GM13977 (cell line): ENCODE data around the gene RECK.

Experiments
- DNase-seq: peaks from one replicate; pipeline ENCODE4 v3.0.0; 2012; ENCODE audit warnings: low spot score
- in situ Hi-C: fragments of 300-500 bp; cut with MboI; formaldehyde crosslinking; loops from one replicate; pipeline ENCODE4 v1.12.0; 2022; ENCODE audit warnings: low sequenced_read_pairs, low pct_unique_long_range_greater_than_20kb, mixed read lengths, inconsistent platforms; ENCODE audit not compliant: unreplicated experiment
- TF ChIP-seq, protein P1 (sequence below): IDR thresholded peaks from 2 replicates; pipeline ENCODE4 v1.5.1; 2012; ENCODE audit warnings: mild to moderate bottlenecking, control low read depth; ENCODE audit not compliant: insufficient read depth; ENCODE audit errors: extremely low read depth, missing control alignments

Gene RECK

DNA sequence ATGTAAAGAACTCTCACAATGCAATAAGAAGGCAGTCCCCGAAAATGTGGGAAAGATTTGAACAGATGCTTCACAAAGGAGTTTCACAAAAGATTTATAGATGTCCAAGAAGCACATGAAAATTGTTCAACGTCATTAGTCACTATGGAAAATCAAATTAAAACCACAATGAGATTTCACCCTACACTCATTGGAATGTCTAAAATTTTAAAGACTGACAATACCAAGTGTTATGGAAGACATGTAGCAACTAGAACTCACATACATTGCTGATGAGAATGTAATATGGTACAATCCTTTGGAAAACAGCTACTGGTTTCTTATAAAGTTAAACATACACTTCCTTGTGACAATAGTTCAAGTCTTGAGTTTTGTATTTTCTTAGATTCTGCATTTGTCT is 11.0 kb upstream of the RECK start:
- TF ChIP-seq, protein P1, sequence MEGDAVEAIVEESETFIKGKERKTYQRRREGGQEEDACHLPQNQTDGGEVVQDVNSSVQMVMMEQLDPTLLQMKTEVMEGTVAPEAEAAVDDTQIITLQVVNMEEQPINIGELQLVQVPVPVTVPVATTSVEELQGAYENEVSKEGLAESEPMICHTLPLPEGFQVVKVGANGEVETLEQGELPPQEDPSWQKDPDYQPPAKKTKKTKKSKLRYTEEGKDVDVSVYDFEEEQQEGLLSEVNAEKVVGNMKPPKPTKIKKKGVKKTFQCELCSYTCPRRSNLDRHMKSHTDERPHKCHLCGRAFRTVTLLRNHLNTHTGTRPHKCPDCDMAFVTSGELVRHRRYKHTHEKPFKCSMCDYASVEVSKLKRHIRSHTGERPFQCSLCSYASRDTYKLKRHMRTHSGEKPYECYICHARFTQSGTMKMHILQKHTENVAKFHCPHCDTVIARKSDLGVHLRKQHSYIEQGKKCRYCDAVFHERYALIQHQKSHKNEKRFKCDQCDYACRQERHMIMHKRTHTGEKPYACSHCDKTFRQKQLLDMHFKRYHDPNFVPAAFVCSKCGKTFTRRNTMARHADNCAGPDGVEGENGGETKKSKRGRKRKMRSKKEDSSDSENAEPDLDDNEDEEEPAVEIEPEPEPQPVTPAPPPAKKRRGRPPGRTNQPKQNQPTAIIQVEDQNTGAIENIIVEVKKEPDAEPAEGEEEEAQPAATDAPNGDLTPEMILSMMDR = no peak
- no peak for DNase-seq
- in situ Hi-C loops = no loop called here

DNA sequence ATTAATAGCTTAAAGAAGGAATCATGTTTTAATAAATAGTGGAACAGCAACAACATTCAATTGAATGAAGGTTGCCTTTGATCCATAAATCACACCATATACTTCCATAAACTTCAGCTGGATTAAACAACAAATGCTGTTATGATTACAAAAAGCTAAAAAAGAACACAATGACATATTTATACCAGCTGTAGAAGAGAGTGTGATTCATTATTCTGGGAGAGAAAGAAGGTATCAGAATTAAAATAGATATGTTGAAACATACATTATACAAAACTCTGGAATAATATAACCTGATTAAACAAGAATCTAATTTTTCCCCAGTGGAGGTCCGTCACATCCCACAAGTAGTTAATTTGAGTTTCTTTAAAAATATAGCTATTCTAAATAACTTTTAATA is 7.5 kb upstream of the RECK start:
- DNase-seq = no peak
- in situ Hi-C loops = no loop called here

DNA sequence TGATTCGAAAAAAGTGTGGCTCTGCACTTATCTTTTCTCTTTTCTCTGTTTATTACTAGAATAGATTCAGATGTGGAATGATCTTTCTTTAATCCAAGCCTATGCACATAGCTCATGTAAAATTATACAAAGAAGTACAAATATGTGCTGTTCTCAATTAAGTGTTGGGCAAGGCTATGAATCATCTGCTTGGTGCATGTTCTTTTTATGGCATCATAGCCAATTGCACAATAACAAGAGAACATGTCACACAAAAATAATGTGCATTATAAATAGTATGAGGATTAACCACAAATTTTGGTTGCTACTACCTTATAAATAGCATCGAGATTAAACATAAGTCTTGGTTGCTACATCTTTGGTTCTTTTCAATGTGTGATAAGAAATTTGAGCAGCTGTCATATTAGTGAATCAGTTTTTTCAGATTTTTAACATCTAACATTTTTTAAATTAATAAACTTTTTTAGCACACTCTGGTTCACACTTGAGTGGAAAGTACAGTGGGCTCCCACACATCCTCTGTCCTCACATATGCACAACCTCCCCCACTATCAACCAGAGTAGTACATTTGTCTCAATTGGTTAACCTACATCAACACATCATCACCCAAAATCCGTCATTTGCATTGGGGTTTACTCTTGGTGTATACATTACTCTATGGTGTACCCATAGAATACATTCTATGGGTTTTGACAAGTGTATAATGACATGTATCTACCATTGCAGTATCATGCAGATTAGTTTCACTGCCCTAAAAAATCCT is 6.8 kb upstream of the RECK start:
- in situ Hi-C loops = no loop called here
- no peak for DNase-seq
- TF ChIP-seq, protein P1 = no peak

More for the DNA sequence above, 7.5 kb upstream of the RECK start:
- TF ChIP-seq, protein P1 = no peak

DNA sequence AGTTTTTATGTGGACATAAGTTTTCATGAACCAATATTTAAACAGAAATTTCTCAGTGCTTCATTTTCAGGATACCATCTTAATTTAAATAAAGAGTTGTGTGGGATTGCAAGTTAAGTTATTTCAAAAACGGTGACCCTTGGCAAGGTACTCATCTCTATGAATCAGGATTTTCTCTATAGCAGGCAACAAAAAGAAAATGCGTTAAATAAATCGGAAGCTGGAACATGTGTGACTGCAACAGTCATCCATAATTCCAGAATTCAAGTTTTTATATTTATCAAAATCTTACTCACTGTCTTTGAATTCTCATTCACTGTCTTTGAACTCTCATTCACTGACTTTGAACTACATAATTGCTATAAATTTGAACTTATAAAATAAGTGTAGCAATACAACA is 5.8 kb upstream of the RECK start:
- in situ Hi-C loops = no loop called here
- TF ChIP-seq, protein P1 = no peak
- no peak for DNase-seq

DNA sequence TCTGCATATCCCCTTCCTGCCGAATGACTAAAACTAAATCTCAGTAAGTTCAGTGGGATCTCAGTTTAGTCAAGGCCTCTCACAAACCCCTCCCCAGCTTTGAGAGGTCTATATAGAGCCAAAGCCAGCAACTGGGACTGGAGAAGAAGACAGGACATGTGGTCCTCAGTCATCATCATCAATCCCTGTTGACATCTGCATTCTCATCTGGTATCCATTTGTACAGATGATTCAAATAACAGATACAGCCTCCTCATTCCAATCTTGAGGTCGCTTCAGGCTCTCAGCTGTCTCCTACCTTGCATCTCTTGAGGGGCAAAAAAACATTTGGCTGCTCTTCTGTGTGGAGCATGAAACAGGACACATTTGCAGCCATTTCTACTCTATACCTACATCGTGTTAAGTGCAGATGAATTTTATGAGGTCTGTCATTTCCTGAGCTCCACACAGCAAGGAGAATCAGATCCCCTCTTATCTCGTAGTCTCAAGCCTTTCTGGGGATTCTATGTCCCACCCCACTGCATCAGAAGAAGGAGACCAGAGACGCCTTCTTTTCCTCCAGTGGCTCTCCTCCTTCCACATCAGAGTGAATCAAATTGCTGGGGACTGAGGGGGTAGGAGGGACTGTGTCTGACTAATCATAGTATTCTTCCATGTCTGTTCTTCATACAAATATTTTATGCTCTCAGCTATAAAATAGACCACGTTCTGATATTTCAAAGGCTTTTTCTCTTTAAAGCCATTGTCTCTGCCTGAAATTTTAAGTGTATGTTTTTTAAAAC is 4.7 kb upstream of the RECK start:
- TF ChIP-seq, protein P1 = no peak
- in situ Hi-C loops = no loop called here

DNA sequence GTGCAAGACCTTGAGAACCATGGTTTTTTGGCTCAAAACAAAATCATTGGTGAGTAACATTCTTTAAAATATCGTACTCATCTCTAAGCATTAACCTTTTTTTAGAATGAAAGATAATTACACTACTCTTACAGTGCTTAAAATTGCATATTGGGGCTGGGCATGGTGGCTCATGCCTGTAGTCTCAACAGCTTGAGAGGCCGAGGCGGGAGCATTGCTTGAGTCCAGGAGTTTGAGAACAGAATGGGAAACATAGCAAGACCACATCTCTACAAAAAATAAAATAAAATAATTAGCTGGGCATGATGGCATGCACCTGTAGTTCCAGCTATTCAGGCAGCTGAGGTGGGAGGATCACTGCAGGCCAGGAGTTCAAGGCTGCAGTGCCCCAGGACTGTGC is 2.9 kb upstream of the RECK start:
- in situ Hi-C loops = no loop called here
- TF ChIP-seq, protein P1 = no peak
- no peak for DNase-seq

More for the DNA sequence above, 4.7 kb upstream of the RECK start:
- DNase-seq = no peak
